Body of pancreas (tissue), 4 donors: Measurements from ENCODE around the gene ZNF200. TPM values are rescaled to one million over a fixed set of nuclear protein-coding genes. Genes with fewer than 3 reads are reported as not detected.

Source experiments
- ATAC-seq: fragments of 150-250 bp; one replicate; pipeline ENCODE4 v1.9.1; 2016
- DNase-seq, 4 donors: peaks; one replicate each; pipeline ENCODE4 v3.0.0-alpha.2; 2019
- H3K27ac ChIP-seq, 4 donors: fragments of 200-600 bp; sonication (generic); 1 replicate in 3 of 4; 2 replicates in 1 of 4; pipeline versions ENCODE4 v1.5.1 to v1.6.1; 2016 to 2019; ENCODE audit warnings: mild to moderate bottlenecking in 1 of 4, mixed read lengths in 1 of 4, moderate library complexity in 1 of 4
- H3K27me3 ChIP-seq, 2 donors: fragments of 200-600 bp; sonication (generic); one replicate each; pipeline ENCODE4 v1.6.0; 2016; ENCODE audit warnings: mild to moderate bottlenecking in 1 of 2
- H3K36me3 ChIP-seq, 2 donors: fragments of 200-600 bp; sonication (generic); replicated peaks in 1 of 2; 2 replicates each; pipeline ENCODE4 v1.5.1; 2016; ENCODE audit warnings: low read depth in 2 of 2; ENCODE audit not compliant: insufficient read depth in 1 of 2
- H3K4me1 ChIP-seq: fragments of 200-600 bp; sonication (generic); one replicate; pipeline ENCODE4 v1.6.0; 2016
- H3K4me3 ChIP-seq, 2 donors: fragments of 200-600 bp; sonication (generic); 1 replicate in 1 of 2; 2 replicates in 1 of 2; pipeline ENCODE4 v1.5.1; 2016 to 2019
- H3K9me3 ChIP-seq, 3 donors: fragments of 200-600 bp; sonication (generic); 1 replicate in 2 of 3; 2 replicates in 1 of 3; pipeline ENCODE4 v1.5.1; 2016
- CTCF ChIP-seq, 7 experiments: fragments of 450-650 bp in 4 of 7; fragments of 200-600 bp in 3 of 7; sonication (generic) in 3 of 7; IDR thresholded peaks; one replicate each; pipeline ENCODE4 v1.5.1; 2016 to 2019; ENCODE audit warnings: antibody characterized with exemption in 7 of 7
- POLR2A ChIP-seq, 3 donors: fragments of 450-650 bp; IDR thresholded peaks; one replicate each; pipeline ENCODE4 v1.6.1; 2016; ENCODE audit warnings: antibody characterized with exemption in 3 of 3, mild to moderate bottlenecking in 2 of 3
- WGBS, 2 donors: methylation state at CpG; one replicate each; pipeline ENCODE4 v1.1.5; 2017; 5-methylcytosine and 5-hydroxymethylcytosine counted together
- intact Hi-C: fragments of 100-400 bp; cut with DNase I; formaldehyde crosslinking; loops from one replicate; pipeline ENCODE4 v1.15.1; 2023
- total RNA-seq, 2 donors: library from RNA; depleted of rRNA; stranded (reverse); fragments of >200 nt; gene quantifications; one replicate each; pipeline ENCODE4 v1.1.0, GENCODE V29; 2016

Gene ZNF200
- total RNA-seq, 2 donors from 2014 or later: 2.0 to 7.0 TPM

DNA sequence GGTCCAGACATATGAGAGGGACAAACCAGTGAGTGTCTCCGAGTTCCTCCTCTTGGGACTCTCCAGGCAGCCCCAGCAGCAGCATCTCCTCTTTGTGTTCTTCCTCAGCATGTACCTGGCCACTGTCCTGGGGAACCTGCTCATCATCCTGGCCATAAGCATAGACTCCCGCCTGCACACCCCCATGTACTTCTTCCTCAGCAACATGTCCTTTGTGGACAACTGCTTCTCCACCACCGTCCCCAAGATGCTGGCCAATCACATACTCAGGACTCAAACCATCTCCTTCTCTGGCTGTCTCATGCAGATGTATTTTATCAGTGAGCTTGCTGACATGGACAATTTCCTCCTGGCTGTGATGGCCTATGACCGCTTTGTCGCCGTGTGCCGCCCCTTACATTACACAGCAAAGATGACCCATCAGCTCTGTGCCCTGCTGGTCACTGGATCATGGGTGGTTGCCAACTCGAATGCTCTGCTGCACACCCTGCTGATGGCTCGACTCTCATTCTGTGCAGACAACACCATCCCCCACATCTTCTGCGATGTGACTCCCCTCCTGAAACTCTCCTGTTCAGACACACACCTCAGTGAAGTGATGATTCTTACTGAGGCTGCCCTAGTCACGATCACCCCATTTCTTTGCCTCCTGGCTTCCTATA is 19.2 kb downstream of the ZNF200 start:
- Histone ChIP-seq H3K4me1 (no peaks in the 10 kb centered on the region), H3K36me3 (no peaks in the 10 kb centered on the region), H3K27me3 (no peaks in the 10 kb centered on the region), H3K27ac (no peak overlapping the region), H3K4me3 (no peak overlapping the region), H3K9me3 (peaks cover 0 to under 1% (median 0%) of the 10 kb centered on the region in 3 donors)
- no peak for DNase-seq
- ATAC-seq: no peak
- TF ChIP-seq POLR2A (IDR thresholded peaks at IDR 0.05): no peak
- no peak for TF ChIP-seq CTCF (IDR thresholded peaks at IDR 0.05)
- intact Hi-C loops: no loop called here
- 54 to 59% methylated on average over 11 of the region's 11 CpGs for WGBS, 2 donors

DNA sequence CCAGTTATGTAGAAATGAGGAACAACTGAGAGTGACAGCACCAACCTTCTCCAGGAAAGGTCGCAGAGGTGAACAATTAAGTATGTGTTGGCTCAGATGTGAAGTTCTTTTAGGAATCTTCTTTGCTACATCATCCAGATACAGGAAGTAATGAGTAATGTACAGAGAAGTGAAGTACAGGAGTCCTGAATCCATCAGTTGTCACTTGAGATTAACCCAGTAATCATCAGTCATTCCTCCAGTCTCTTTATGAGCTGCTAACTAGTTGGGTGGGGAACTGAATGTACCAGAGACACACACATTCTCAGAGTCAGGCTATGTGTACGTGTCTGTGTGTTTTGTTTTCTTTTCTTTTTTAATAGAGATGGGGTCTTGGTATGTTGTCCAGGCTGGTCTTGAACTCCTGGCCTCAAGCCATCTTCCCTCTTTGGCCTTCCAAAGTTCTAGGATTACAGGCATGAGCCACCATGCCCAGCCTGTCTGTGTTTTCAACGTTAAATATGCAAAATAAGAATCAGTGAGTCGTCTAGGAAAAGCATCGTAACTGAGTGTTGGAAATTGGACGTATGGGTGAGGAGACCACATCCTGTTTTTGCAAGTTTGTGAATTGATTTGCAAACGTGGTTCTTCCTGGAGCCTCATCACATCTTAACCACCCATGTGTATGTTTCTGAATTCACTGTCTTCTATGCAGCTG is 19.9 kb downstream of the ZNF200 start:
- no peak for ATAC-seq
- no peak overlapping the region for H3K4me3 ChIP-seq
- intact Hi-C loops: no loop called here
- WGBS, 2 donors: 26 to 41% methylated on average over 7 of the region's 7 CpGs
- H3K9me3 ChIP-seq: no peaks in the 10 kb centered on the region
- H3K27ac ChIP-seq: no peak overlapping the region
- no peaks in the 10 kb centered on the region for H3K27me3 ChIP-seq
- no peaks in the 10 kb centered on the region for H3K36me3 ChIP-seq
- H3K4me1 ChIP-seq: no peaks in the 10 kb centered on the region
- no peak for DNase-seq
- TF ChIP-seq POLR2A (IDR thresholded peaks at IDR 0.05) (no peak), CTCF (IDR thresholded peaks at IDR 0.05) (no peak)

DNA sequence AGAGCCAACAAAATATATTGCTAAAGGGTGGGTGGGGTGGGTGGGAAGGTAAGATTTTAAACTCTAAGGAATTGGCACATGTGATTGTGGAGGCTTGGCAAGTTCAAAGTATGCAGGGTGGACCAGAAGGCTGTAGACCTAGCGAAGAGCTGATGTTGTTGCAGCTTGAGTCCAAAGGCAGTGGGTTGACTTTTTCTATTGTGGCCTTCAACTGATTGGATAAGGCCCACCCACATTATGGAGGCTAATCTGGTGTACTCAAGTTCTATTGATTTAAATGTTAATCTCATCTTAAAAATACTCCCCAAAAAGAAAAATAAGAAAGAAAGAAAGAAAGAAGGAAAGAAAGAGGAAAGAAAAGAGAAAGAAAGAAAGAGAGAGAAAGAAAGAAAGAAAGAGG is 22.4 kb downstream of the ZNF200 start:
- Histone ChIP-seq H3K36me3 (no peaks in the 10 kb centered on the region), H3K4me3 (no peak overlapping the region), H3K9me3 (no peaks in the 10 kb centered on the region), H3K4me1 (no peaks in the 10 kb centered on the region), H3K27me3 (no peaks in the 10 kb centered on the region), H3K27ac (no peak overlapping the region)
- WGBS, 2 donors: 60 to 63% methylated on average over 1 of the region's 1 CpG
- intact Hi-C loops: no loop called here
- TF ChIP-seq POLR2A (IDR thresholded peaks at IDR 0.05) (no peak), CTCF (IDR thresholded peaks at IDR 0.05) (no peak)
- DNase-seq: no peak
- ATAC-seq: no peak

DNA sequence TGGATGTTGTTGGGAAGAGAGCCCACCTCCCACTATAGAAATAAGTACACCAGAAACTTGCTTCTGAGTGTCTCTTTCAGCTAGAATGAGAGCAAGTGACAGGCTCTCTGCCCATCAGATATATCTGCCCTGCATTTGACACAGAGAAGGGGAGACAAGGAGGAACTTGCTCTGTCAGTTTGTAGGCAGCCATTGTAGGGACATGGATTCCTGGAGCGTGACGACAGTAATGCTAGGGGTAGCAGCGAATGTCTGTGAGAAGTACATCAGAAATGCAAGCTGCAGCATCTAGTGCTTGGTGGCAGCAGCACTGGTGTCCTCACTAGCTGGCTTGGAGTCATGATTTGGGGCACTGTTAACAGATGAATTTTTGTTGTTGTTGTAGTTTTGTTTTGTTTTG is 23.0 kb downstream of the ZNF200 start:
- H3K4me3 ChIP-seq: no peak overlapping the region
- no peak for TF ChIP-seq POLR2A (IDR thresholded peaks at IDR 0.05)
- no peak for TF ChIP-seq CTCF (IDR thresholded peaks at IDR 0.05)
- 74 to 86% methylated on average over 3 of the region's 3 CpGs for WGBS, 2 donors
- H3K36me3 ChIP-seq: no peaks in the 10 kb centered on the region
- H3K27me3 ChIP-seq: no peaks in the 10 kb centered on the region
- ATAC-seq (no peak), DNase-seq (no peak)
- intact Hi-C loops: no loop called here
- H3K27ac ChIP-seq: no peak overlapping the region
- no peaks in the 10 kb centered on the region for H3K9me3 ChIP-seq
- no peaks in the 10 kb centered on the region for H3K4me1 ChIP-seq
